Hematopoietic multipotent progenitor cell (in vitro differentiated cells): ENCODE measurements around the gene PREPL. TPM values are rescaled to one million over a fixed set of nuclear protein-coding genes. Genes with fewer than 3 reads are reported as not detected.
A peak's percentile ranks its signal among the peaks of the same experiment; 100 is the strongest.
"Not testable (repeated sequence)": the region's sequence is repeated elsewhere in the genome, so short reads cannot be mapped to it uniquely, and the experiment has no call there.

Source experiments
- DNase-seq, 3 donors: peaks; one replicate each; pipeline ENCODE4 v3.0.0-alpha.2; 2011 to 2015; ENCODE audit warnings: low read depth in 2 of 3, low spot score in 2 of 3
- total RNA-seq: library from RNA; depleted of rRNA; stranded (reverse); fragments of >200 nt; gene quantifications from one replicate; pipeline ENCODE4 v1.2.3, GENCODE V29; 2012

Gene PREPL
- total RNA-seq, 1 donor = 5.7 TPM

DNA sequence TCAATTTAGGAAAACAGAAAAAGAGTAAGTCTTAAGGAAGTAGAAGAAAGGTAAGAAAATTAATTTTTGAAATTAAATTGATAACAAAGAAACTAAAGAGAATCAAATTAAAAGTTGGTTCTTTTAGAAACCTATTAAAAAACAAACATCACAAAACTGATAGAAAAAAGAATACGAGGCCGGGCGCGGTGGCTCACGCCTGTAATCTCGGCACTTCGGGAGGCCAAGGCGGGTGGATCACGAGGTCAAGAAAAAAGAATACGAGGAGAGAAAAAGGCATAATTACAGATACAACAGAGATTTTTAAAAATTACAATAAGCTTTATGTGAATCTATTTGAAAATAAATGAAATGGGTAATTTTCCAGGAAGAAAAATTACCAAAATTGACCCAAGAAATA lies 11.8 kb downstream of the PREPL start:
- DNase-seq = no peak

DNA sequence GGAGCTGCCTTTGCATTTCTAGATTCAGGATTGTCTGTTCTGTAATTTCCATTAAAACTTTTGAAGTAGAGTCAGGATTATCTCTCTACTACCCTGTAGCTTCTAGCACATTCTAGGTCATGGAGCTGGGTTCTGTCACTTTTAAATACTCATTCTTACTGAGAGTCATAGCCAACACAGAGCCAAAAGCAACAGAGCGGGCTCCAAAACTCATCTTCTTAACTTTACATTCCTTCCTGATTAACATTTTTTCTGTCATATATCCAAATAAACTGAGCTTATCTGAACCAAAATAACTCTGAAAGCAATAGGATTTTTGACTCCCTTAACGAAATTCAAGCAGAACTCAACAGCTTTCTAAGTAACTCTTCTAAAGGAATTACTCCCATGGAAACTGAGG lies 12.9 kb downstream of the PREPL start:
- DNase-seq = no peak

DNA sequence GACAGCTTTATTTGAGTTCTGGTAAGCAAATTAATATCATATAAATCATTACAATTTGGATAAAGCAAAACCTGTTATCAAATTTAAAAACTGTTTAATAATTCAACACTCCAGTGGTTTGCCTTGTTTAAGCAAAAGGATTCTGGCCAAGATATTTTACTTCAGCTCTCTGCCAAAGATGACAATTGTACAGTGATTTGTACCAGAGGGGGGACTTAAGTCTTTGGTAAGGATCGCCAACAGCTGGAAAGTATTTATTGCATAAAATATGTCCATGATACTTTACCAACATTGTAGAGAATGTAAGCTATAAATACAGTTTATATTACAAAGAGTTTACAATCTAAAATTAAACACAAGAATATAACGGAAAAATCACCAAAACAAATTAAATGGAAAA lies 13.8 kb downstream of the PREPL start:
- DNase-seq = no peak

- DNase-seq = peak in 2 of 3 donors; percentile 41 to 69
Observed at GRCh38 chr2:44342854-44343253, 18.4 kb downstream of the PREPL start.

- DNase-seq = no peak
Observed at GRCh38 chr2:44335806-44336538, 25.3 kb downstream of the PREPL start.

DNA sequence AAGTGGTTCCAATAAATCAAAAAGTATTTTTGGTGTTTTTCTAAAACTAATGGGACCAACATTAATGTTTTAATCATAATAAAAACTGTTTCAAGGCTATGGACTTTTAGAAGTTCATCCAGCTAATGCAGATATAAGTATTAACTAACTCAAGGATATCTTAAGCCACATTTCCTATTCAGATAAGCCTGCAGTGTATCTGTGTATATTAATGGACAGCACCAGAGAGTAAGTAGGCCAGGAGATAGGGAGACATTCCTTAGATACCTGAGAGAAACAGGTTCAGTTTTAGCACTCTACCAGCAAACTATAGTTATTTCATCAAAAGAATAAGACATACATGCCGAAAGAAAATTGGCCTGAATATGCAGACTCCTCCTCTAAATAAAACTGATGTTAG lies 27.3 kb downstream of the PREPL start:
- DNase-seq = no peak

- no peak for DNase-seq
Observed at GRCh38 chr2:44330801-44331200, 30.5 kb downstream of the PREPL start.

- DNase-seq = no peak
Observed at GRCh38 chr2:44329343-44329742, 32.0 kb downstream of the PREPL start.

DNA sequence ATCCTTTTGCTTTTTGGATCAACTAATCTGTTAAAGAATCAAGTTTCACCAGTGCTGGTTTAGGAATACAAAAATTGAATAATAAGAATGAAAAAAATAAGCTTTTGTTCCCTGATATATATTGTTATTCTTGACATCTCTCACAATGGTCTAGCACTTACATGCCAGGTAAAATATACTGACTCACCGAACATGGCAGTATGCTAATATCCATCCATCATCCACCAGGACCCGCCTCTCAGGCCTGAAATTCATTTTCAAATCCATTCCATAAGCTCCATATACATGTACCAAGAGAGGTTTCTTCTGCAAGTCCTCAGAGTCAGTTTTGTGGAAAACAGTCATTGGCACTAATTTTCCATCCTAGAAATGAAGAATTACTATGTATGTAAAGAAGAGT lies 32.5 kb downstream of the PREPL start:
- DNase-seq = no peak

GRCh38 chr2:44326548-44327264 lies 34.6 kb downstream of the PREPL start:
- no peak for DNase-seq

DNA sequence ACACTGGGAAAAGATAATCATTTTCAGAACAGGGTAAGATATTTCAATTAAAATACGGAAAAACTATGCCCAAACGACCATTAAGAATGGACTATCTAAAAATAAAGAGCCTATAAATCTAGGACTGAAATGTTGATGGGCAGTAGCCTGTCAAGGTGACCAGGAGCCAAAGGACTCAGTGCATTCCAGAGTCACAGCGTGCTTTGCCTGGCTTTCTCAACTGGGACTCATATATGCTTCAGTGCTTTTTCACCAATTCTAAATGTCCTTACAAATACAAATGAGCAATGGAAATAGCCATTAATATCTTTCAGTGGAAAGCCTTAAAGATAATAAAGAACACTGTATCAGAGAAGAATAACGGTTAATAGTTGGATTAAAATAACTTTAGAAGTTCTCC lies 35.4 kb downstream of the PREPL start:
- no peak for DNase-seq

GRCh38 chr2:44324971-44325426 lies 36.3 kb downstream of the PREPL start:
- DNase-seq = no peak

GRCh38 chr2:44321360-44321759 lies 39.9 kb downstream of the PREPL start:
- DNase-seq = no peak

DNA sequence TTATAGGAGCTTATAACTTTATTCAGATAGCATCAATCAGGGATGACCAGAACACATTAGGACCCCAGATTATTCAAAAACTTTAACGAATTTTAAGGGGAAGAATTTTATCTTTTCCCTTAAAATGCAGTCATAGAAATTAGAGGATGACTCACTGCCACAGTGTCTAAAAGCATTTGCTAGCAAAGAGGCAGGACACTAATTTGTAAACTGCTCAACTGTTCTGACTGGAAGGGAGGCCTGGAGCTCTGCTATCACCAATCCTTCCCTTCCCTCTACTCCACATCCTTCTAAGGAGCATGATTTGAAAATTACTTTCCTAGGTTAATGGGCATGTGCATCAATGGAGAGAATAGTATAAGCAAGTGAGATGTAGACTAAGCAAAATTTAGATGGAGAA lies 40.5 kb downstream of the PREPL start:
- DNase-seq = no peak

- no peak for DNase-seq
Observed at GRCh38 chr2:44315945-44316344, 45.3 kb downstream of the PREPL start.

DNA sequence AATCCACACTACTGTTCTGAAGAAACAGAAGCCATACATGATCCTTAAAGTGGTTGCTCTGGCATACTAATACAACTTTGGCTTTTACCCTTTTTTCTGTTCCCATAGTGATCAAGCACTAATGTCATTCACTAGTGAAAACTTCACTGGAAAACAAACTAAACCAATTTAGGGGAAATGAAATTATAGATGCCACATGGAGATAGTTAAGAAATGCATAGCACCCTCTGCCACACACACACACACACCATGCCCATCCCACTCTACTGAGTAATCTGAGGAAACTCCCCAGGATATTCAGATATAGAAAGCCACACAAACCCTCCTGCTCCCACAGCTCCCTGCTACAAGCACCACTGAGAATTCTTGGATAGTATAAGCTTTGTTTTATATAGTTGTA lies 46.9 kb downstream of the PREPL start:
- DNase-seq = no peak

DNA sequence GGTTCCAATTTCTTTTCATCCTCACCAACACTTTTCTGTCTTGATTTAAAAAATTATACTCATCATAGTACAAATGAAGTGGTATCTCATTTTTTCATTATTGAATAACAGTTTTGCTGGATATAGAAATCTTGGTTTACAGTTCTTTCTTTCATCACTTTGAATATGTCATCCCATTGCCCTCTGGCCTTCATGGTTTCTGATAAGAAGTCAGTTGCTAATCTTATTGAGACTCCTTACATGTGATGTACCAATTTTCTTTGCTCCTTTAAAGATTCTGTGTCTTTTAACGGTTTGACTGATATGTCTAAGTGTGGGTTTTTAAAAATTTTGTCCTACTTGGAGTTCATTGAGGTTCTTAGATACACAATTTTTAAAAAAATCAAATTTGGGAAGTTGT lies 51.0 kb downstream of the PREPL start:
- DNase-seq = peak in 1 of 3 donors; percentile 12

GRCh38 chr2:44305882-44306281 lies 55.4 kb downstream of the PREPL start:
- no peak for DNase-seq

DNA sequence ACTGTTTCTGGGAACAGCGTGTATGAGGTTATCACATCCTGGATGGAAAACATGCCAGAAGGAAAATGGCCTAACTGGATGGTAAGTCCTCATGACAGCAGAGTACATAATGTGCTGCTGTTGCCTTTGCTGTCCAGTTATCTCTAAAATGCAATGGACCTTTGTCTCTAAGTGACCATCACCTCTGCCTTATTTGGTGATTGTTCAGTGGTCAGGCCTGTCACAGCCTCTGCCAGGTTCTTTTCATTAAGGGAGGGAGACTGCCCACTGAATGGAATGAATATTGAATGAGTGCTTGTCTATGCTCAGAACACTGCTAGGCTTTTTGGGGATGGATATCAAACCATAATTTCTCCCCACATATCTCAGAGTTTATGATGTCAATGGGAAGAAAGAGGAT lies 57.0 kb downstream of the PREPL start:
- DNase-seq = no peak

- not testable (repeated sequence) for DNase-seq
Observed at GRCh38 chr2:44303766-44304165, 57.5 kb downstream of the PREPL start.

- DNase-seq = no peak
Observed at GRCh38 chr2:44301111-44301510, 60.2 kb downstream of the PREPL start.

GRCh38 chr2:44299635-44300034 lies 61.7 kb downstream of the PREPL start:
- DNase-seq = no peak
